NOMO-1 treated with DMSO at 0.1 percent for 48 hours (cell line): ENCODE measurements around the gene DTHD1.

Source experiments
- DNase-seq: peaks from one replicate; lab custom pipeline; 2025; ENCODE audit not compliant: unreplicated experiment; lab: John Stamatoyannopoulos, UW

DTHD1 gene

GRCh38 chr4:36312511-36312910 is 31.1 kb downstream of the DTHD1 start:
- DNase-seq, result no peak

DNA sequence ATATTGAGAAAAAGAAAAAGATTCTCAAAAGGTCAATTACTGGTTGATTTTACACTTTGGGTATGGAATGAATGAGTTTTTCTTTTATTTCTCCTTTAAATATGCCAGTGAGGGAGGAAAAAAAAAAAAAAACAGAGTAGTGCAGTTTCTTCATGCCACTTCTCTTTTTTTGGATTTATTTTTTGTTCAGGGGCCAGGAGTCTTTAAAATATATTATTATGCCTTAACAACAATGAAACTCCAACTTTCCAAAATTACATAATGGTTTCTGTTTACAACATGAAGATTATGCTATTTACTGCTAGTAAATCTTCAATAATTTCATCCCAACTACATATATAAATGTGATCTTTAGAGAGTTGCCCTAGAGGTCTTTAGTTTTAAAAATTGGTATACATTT is 31.9 kb downstream of the DTHD1 start:
- DNase-seq, result peak; percentile 28

DNA sequence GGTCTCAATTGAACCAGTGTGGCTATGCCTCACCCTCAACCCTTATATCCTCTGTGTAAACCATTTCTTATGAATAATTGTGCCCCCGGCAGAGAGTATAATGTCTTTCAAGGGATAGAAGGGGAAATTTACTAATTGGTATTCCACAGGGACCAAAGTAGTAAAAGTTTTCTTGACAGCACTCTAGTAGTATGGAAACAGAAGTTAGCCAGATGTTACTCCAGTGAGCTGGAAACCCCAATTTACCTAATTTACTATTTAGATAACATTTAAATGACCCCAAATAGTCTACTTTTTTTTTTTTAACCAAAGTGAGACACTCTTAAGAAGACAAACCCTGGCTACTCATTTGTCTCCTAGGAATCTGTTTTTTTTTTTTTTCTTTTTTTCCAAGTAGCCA is 32.3 kb downstream of the DTHD1 start:
- no peak for DNase-seq

DNA sequence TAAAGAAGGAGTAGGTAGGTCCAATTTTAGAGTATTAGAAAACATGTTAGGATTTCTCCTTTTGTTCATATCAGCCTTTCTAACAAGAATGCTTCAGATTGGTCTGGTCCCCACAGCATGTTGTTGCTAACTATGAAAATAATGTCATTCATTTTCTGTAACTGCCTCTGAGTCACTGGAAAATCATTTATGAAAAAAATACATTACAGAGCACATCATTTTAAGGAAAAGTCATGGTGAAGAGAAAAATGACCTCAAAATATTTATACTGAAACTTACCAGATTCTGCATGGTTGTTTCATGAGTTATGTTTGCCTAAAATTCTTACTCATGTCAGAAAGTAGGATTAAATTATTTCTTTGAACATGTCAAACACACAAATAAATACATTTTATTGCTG is 35.2 kb downstream of the DTHD1 start:
- DNase-seq, result no peak

- no peak for DNase-seq
Measured at GRCh38 chr4:36317721-36318120, 36.3 kb downstream of the DTHD1 start.

- DNase-seq, result peak; percentile 48
Measured at GRCh38 chr4:36320117-36320896, 38.9 kb downstream of the DTHD1 start.

GRCh38 chr4:36321176-36321575 is 39.8 kb downstream of the DTHD1 start:
- DNase-seq, result no peak

GRCh38 chr4:36322921-36323354 is 41.5 kb downstream of the DTHD1 start:
- peak; percentile 45 for DNase-seq

DNA sequence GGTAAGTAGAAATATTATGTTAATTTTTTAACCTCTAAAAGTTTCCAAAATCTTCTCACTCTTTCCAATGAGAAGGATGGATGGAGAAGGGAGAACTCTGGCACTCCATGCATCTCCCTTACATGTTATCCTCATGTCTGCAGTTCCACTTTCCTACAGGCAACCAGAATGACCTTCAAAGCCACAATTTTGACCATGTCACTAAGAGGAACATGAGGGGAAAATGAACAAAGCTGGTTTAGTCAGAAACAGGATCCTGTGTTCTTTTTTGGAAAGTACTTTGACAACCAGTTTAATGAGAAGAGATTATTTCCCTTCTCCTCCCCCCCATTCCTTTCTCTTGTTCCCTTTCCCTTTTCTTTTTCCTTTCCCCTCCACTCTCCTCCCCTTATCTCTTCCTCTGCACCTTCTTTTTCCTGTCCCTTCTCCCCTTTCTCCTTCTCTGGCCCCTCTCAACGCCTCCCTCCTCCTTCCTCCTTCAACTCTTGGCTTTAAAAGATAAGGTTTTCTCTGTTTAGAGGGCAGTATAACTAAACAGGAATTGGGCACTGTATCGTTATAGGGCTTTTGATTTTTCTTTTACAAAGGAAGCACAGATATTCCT is 42.5 kb downstream of the DTHD1 start:
- DNase-seq, result peak; percentile 14

DNA sequence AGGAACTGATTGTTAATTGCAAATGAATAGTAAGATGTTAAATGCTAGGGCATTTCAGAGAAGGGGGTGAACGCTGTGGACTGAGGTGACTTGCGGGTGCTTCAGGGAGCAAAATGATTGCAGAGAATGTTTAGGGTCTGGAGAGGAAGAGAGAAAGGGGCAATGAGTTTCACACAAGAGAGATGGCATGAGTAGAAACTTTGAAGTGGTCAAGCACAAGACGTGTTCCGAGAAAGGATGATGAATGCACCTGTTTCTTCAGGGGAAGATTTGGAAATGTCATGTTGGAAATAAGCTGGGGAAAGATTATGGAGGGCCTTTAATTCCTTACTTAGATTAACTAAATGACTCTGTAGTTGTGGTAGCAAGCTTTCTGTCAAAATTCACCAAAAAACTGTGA is 43.4 kb downstream of the DTHD1 start:
- DNase-seq, result no peak

DNA sequence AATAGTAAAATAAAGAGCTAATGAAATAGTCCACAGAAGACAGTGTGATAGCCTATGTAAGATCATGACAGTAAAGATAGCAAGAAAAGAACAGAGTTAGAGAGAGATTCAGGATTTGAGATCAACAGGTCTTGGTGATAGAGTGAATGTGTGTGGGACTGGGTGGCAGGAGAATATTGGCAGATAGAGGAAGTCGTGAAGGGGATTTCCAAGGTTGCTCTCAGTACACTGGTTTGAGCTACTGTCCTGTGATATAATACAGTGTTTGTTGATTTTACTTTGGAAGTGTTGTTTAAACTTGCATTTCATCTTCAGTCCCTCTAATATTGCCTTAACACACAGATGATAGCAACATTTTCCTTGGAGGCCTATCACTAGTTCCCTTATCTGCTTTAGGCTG is 44.1 kb downstream of the DTHD1 start:
- peak; percentile 31 for DNase-seq

DNA sequence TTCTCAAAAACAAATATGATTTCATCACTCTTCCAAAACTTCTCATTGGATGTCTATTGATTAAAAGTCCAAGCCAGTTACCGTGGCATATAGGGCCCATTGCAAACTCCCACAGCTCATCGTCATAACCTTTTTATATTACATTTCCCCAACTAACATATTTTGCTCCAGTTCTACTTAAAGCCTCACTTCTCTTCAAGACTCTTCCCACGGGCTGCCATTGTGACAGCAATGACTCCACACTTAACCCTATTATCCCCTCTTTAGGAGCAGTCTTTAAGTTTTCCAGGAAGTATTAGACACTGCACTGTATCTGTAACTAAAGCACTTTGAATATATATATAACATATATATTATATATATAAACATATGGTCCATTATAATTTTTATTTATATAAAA is 44.5 kb downstream of the DTHD1 start:
- no peak for DNase-seq

DNA sequence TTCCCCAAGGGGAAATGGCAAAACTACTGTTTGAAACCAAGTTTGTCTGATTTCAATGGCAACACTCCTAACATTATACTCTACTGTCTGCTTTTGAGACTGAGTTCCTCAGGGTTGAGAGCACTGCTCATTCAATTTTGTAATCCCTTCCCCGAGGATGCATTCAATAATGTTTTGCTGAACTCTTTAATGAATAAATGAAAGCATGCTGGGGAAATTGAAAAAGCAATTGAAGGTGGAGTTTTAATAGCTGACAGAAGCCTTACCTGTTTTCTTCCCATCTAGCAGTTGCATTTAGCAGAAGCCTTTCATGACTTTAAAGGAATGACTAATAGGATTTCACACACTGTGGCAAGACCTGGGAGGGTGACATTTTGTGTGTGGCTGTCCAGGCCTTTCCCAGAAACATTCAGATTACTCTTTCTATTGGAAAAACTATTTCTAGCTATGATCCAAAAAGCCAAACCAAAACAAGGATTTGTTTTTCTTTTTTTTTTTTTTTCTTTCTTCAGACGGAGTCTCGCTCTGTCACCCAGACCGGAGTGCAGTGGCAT is 45.1 kb downstream of the DTHD1 start:
- DNase-seq, result no peak

- no peak for DNase-seq
Measured at GRCh38 chr4:36327400-36327799, 46.0 kb downstream of the DTHD1 start.

DNA sequence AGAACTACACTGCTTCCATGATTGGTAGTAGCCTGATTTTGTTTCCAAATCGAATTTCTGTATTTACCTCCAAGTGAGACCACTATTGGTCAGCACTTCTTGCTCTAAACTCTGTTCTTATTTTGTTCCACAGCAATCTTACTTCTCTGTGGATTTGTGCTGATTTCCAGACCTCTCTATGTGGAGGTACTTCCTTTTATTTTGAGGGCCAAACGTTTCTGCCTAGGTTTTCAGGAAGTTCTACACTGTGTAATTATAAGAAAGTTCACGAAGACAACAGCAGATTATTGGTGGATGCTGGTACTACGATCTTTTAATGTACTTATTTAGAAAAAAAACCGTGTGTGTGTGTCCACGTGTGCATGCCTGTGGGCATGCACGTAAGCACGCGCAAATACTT is 46.7 kb downstream of the DTHD1 start:
- DNase-seq, result peak; percentile 64

DNA sequence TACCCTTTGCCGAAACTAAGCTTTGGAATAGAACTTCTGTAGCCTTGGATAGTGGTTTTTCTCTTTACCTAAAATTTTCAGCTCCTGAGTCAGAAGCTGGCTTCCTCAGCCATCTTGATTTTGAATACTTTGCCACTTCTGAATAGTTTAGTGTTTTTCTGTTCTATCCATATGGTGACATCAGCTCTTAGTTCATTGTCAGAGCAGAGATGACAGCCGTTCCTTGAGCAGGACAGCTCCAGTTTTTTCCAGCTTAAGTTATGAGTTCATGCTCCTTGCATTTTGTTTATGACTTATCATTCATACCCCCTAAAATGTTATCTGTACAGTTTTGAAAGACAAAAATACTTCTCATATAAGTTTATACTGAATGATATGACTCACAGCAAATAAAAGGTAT is 47.8 kb downstream of the DTHD1 start:
- DNase-seq, result no peak

GRCh38 chr4:36330796-36331195 is 49.4 kb downstream of the DTHD1 start:
- peak; percentile 10 for DNase-seq

DNA sequence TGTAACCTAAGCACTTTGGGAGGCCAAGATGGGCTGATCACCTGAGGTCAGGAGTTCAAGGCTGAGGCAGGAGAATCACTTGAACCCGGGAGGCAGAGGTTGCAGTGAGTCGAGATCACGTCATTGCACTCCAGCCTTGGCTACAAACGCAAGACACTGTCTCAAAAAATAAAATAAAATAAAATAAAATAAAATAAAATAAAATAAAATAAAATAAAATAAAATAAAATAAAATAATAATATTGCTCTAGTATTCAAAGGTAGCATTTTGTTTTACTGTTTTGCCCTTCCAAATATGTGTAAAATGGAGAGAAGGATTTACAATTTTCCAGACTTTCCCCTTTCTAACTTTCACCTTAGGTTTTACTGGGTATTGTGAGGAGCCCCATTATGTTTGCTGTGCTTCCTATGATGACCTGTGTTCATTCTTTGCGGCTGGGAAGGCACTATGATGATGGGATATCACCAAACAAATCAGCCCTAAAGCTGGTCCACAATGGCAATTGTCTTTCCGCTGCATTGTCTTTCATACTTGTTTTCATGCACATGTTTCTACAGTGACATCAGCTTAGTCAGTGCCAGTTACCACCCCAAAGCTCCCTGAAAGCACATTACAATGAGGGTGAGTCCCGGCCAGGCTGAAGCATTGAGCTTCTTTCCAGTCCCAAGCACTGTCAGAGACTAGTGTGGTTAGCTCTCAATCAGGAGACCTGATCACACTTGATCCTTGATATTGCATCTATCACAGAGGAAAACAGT is 50.8 kb downstream of the DTHD1 start:
- no peak for DNase-seq

- DNase-seq, result no peak
Measured at GRCh38 chr4:36332782-36333131, 51.3 kb downstream of the DTHD1 start.

- no peak for DNase-seq
Measured at GRCh38 chr4:36333303-36333877, 52.0 kb downstream of the DTHD1 start.

DNA sequence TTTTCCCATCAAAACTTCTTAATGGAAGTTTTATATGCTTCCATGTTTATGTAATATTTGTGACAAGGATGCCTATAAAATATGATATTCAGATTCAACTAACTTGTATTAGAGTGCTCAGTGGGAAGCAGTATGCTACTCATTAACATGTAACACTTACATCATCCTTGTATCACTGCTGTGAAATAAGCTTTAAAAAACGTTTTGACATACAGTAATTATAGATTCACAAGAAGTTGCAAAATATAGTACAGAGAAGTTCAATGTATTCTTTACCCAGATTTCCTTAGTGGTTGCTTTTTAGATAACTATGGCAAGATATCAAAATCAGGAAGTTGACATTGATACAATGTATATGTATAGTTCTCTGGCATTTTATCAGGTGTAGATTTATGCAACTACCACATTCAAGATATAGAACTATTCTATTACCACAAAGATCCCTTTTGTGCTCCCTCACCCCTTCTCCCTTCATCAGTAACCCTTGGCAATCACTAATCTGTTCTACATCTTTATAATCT is 56.3 kb downstream of the DTHD1 start:
- peak; percentile 92 for DNase-seq
